IPS DF 4.7 (cell line): ENCODE data around the gene SOX1.

Experiments used
- DNase-seq: peaks from one replicate; pipeline ENCODE4 v3.0.0-alpha.2; 2013; ENCODE audit warnings: low spot score; ENCODE audit errors: extremely low read depth

The SOX1 gene

DNA sequence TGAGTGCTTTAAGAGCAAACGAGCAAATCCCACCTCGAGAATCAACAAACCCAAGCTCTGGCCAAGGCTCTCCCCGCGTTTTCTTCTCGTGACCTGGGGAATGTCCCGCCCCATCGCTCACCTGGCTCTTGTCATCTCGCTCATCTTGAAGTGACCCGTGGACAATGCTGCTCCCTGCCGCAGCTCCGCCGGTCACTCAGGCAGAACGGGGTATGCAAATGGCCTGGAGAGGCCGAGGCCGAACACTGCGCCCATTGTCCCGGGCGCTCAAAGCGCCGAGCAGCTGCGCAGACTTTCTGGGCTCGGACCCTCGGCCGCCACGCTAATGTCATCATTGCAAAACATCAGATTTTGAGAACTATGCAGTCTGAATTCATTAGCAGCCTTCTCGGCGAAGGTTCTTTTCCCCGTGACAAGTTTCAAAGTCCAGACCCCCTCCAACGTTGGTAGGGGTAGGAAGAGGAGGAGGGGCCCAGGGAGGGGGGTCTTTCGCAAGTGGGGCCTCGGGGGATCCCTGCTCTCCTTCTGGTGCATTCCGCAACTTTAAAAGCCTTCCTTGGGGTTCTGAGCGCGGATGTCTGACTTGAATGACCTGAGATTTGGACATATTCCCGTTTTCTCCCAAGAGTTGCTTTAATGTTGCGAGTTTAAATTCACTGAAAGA lies 39.7 kb downstream of the SOX1 start:
- DNase-seq, result no peak

DNA sequence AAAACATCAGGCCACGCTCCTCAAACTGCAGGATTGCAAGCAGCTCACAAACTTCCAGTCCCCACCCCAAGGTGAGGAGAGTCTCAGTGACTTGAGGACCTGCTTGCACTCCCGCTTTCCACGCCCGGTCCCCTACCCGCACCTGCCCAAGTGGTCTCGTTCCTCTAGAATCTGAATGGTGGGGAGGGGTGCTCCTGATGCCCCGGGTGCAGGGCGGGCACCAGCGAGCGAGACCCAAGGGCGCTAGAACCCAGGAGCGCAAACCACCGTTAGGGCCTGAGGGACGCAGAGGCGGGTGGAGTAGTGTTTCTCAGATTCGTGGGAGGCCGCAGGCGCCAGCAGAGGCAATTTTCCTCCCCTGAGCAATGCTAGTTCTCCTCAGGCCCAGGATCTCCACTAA lies 40.3 kb downstream of the SOX1 start:
- no peak for DNase-seq

DNA sequence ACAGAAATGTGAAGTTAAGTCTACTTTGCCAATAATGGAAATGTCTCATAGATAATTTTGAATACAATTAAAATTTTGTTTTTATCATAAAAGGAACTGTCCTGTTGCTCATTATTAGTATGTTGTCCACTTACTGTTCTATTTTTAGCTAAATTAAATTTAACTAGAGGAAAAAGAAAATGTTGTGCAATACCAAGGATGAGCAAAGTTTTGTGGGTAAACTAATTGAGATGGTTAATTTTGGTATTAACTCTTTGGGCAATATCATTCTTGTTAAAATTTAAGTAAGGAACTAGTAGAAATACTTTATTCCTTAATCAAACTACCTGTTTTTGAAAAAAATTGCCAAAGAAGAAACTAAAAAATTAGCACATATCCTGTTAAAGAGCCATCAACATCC lies 43.5 kb downstream of the SOX1 start:
- DNase-seq, result no peak

DNA sequence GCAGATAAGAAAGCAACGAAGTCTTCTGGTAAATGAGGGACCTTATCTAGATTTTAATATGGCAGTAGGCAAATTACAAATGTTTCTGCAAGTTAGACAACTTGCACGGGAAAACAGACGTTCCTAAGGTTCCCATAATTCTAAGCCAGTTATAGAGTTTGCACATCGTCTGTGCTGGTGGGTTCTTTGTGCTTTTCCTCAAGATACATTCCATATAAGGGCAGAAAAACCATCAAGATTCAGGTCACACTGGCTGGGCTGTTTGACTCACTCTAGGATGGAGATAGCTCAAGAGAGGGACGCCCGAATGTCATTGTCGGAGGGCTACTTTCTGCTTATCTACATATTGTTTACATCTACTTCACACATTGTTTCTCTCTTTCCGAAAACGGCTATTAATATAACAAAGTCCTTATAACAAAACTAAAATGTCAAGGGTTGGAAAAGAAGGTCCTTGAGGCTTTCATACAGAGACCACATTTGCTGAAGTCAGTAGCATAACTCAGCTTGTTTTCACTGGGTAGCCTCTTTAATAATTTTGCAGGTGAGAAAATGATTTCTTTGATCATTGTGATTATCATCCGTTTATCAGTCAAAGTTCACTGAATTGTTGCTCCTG lies 44.4 kb downstream of the SOX1 start:
- DNase-seq, result no peak

DNA sequence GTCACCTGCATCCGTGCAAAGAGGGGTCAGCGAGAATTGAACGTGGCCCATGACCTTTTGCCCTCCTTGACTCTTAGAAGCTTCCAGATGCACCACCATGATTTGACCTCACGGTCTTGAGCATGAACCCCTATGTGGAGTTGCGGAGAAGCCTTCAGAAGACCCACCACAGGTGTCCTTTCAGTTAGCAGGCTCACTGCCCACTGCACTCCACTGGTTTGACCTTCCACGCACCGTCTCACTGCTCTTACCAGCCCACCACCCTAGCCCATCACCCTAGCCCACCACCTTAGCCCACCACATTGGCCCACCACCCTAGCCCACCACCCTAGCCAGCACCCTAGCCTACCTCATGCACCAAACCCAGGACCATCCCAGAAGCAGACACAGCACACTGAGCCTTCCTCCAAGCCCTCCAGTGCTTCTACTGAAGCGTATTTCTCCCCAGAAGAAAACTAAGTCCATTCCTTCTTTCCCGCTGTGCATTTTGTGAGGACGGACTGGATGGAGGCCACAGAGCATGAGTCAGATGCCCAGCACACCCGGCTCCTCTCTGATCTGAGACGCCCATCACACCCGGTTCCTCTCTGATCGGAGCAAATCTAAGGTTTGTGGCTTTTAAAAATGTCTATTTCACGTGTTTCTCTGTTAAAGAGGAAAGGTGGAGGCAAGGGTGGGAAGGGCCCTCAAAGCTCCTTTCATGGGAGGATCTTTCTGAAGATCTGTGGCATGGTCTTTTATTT lies 45.8 kb downstream of the SOX1 start:
- DNase-seq, result no peak

DNA sequence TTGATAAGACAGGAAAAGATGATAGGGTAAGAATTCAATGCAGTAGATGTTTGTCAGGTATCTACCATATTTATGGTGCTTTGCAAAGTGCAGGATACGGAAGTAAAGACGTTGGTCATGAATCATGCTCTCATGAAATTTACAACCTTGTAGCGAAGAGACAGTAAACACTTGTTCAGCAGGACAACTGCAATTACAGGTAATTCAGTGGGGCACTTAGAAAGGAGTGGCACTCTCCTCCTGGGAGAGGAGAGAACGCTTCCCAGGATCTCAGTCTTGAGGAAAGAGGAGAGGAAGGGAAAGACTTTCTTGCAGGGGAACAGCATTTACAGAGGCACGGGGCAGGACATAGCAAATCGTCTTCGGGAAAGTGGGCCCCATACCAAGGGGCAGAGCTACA lies 46.4 kb downstream of the SOX1 start:
- DNase-seq, result no peak

DNA sequence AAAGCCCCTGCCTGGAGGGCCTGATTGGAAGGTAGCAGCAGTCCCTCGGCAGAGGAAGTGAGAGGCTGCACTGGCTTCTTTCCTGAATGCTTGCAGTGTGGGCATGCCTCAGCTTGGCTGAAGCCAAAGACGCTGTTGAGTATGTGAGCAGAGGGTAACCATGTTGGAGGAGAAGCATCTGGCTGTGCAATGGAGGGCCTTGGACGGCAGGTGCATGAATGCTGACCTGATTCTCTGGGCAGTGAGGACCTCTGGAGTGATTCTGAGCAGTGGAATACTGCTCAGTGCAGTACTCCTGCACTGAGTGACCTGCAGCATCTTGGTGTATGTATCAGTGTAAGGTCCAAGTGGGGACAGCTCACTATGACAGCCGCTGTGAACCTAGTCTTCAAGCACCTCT lies 46.9 kb downstream of the SOX1 start:
- no peak for DNase-seq

DNA sequence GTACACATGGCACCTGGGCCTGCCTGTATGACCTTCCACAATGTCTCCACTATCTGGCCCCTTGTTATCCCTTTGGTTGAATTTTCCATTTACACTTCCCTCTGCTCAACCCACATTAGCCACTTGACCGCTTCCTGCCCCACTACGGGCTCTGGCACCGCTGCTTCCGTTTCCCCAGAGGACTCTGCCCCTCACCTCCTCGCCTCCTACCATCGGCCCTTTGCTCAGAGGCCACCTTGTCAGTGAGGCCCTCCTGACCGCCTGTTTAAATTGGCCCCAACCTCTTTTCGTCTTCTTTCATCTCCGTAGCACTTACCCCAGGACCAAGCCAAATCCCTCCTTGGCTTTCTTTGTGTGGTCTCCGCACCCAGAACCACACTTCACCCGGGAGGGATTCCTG lies 47.4 kb downstream of the SOX1 start:
- DNase-seq, result no peak

DNA sequence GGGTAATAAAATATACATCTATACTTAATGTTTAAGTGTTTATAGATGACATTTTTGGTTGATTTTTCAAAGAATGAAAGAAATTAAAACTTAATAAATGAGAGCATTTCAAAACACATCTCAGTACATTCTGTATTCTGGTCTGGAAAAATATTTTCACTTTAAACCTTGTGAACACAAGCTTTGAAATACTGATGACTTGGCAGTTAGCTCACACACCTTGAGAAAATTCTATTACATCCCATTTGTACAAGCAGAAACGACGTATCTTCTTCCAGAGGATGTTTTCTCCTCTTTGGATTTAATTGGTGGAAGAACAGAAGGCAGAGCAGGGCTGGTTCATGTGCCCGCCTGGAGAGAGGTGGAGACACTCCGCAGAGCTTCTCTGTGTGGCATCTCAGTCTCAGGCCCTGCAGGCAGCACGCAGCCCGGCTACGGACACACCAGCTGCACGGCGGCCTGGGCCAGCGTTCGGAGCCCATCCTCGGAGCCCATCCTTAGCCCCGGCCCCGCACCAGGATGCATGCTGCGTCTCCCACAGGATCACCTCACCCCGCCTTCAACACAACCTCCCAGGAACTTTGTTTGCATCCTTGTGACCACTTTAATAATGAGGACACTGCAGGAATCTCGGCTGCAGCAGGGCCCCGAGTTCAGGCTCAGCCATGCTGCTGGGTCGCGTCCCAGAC lies 48.6 kb downstream of the SOX1 start:
- DNase-seq, result no peak

DNA sequence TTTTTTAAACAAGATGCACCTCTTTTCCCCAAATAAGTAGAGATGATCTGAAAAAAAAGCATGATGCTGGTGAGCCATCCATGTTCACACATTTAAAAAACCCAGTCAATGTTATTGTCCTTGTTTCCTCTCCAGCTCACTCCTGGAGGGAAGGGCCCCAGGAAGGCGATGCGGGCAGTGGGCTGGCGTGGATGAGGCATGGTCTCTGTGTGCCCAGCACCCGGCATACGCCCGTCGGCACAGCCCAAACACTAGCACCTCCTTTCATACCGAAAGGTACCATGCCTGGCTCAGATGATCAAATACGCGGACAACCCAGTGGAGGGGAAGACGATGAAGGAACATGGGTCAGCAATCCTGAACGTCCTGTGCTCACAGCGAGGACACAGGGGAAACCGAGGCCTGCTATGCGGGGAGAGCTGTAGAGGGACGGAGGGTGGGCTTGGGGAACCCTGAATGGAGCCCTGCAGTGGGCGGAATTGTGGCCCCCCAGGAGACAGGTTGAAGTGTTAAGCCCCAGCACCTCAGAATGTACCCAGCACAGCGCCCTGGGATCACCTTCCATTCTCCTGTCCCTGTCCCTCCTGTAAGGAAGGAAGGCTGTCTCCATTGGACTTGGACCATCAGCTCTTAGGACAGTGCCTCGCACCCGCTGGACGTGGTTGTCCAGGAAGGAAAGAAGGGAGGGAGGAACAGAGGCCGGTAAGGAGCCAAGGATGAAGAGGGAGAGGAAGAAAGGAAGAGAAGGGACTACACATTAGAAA lies 49.4 kb downstream of the SOX1 start:
- DNase-seq, result no peak

DNA sequence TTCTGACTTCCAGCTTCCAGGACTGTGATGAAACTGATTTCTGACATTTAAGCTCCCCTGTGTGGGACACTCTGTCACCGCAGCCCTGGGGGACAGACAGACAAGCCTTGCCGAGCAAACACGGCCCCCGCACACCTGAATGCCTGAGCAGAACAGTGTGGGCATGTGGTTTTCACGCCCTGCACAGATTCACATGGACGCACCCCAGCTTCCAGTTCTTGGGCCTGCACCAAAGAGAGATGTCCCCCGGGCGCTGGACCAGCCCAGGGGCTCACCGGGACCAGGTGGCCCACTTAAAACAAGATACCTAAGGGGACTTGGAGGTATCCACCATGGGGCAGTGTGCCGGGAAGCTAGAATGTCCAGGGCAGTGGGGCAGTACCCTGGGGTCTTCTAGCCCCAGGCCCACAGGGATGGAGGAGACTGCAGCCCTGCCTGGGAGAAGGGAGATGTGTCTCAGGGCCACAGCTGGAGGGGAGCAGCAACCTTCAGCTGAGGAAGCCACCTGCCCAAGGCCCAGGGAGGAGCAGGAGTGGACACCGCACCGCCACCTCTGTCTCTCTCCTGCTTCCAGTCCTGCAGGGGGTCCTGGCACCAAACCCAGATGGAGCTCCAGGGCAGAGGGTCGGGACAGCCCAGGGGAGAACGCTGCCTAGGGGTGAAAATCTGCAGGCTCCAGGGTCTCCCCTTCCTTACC lies 50.5 kb downstream of the SOX1 start:
- DNase-seq, result no peak

DNA sequence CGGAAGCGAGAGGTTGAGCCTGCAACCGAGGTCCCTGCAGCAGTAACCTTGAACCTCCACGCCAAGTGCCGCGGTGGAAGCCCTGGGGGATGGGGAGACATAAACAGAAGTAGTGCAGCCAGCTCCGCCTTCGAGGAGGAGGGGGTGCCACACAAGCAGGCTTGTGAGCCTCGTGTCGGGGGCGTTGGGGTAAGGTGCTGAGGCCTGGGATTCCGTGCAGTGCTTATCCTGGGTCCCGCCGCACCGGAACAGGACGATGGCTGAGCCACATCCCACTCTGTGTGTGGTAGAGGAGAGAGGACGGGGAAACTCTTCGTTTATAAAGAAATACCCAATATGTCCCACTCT lies 51.0 kb downstream of the SOX1 start:
- DNase-seq, result no peak

DNA sequence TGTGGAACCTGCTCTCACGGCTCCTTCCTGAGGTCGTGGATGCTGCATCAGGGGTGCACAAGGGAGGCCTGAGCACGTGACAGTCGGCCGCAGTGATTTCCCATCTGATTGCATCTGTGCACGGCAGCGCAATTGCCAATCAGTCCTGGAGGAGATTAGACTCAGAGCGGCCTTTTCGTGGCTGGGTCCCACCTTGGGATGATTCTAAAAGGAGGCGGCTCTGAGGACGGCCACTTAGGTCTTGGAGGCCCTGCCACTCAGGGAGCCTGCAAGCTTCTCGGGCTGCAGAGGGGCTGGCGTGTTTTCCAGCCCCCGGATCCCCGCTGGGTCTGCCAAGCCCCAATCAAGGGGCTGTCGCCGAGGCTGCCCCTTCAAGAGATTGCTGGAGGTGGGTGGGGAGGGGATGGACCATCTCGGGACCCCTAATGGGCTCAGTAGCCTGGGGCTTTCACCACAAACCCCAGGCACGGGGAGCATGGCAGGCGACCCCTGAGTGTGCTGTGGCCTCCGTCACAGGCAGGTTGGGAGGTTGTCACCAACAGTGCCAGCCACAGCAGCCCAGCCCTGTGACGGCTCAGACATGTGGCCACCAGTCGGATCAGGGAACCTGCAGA lies 51.6 kb downstream of the SOX1 start:
- DNase-seq, result no peak

DNA sequence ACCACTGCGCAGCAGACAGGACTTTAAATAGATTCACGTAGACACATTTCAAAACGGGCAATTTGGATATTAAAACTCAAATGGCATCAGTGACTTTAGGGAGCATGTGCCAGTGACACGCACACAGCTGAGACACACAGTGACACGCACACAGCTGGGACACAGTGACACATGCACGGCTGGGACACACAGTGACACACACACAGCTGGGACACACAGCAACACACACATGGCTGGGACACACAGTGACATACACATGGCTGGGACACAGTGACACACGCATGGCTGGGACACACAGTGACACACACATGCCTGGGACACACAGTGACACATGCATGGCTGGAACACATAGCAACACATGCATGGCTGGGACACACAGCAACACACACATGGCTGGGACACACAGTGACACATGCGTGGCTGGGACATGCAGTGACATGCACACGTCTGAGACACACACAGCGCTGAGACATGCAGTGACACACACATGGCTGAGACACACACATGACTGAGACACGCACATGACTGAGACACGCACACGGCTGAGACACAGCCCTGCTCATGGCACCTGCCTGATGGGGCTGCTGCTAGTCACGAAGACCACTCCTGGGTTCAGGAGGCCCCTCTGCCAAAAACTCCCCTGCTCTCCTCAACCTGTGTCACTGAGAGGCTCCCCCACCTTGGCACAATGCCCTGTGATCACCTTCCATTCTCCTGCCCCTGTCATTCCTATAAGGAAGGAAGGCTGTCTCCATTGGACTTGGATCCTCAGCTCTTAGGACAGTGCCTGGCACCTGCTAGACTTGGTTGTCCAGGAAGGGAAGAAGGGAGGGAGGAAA lies 52.5 kb downstream of the SOX1 start:
- no peak for DNase-seq

DNA sequence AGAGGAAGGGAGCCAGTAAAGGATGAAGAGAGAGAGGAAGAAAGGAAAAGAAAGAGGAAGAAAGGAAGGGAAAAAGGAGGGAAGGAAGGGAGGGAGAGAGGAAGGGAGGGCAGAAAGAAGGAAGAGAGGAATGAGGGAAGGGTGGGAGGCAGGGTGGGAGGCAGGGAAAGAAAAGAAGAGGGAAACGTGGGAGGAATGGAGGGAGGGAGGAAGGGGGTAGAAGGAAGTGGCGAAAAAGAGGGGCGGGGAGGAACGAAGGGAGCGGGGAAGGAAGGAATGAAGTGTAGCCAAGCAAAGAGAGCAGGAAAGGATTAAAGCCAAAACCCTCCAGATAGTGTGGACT lies 53.1 kb downstream of the SOX1 start:
- no peak for DNase-seq
